Melanocyte of skin (primary cell): ENCODE data around the gene NCF1. TPM values are rescaled to one million over a fixed set of nuclear protein-coding genes. Genes with fewer than 3 reads are reported as not detected.

Source experiments
- total RNA-seq, 2 donors: library from RNA; depleted of rRNA; stranded (reverse); fragments of >200 nt; gene quantifications; 2 replicates each; pipeline ENCODE4 v1.2.3, GENCODE V29; 2012

NCF1 gene
- not detected for total RNA-seq

GRCh38 chr7:74773760-74774750 lies at the start of gene NCF1:
Gene NCF1, plus strand, starts transcription at chr7:74774011. Its CDS starts 21 bp downstream, at chr7:74774032.

Other genes starting within 250 kb of the NCF1 start
- 100 to 1,000 TPM; 114 to 128 TPM for gene GTF2I, start 116.3 kb upstream of the NCF1 start, total RNA-seq
- 1 to 10 TPM; 6.7 to 6.9 TPM for gene GTF2IRD2, start 77.6 kb downstream of the NCF1 start, total RNA-seq
- 1 to 10 TPM; 2.3 to 4.1 TPM for gene CASTOR2, start 190.7 kb downstream of the NCF1 start, total RNA-seq